ENCODE data around the gene TTLL5.

Gene TTLL5

DNA sequence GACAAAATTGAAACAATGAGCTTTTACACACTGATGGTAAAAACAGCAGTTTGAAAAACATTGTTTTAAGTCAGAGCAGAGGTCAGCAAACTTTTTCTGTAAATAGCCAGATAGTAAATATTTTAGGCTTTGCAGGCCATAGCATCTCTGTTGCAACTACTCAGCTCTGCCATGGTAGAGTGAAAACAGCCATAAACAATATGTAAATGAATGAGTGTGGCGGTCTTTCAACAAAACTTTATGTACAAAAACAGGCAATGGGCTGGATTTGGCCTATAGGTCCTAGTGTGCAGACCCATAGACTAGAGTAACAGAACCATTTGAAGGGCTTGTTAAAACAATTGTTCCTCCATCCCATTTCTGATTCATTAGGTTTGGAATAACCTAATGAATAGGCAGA, 205.9 kb downstream of the TTLL5 start:
- ATAC-seq: no peak
- TF ChIP-seq CSDC2 (CRISPR knock-in tag; IDR thresholded peaks at IDR 0.05): no peak
- no peak for TF ChIP-seq ZNF70 (CRISPR knock-in tag; IDR thresholded peaks at IDR 0.05)
- no peak for TF ChIP-seq ESRRG (CRISPR knock-in tag; IDR thresholded peaks at IDR 0.05)
- no peak for TF ChIP-seq ZFP30 (CRISPR knock-in tag; IDR thresholded peaks at IDR 0.05)
- TF ChIP-seq TOX (CRISPR knock-in tag; IDR thresholded peaks at IDR 0.05; ENCODE audit: borderline replicate concordance): no peak

DNA sequence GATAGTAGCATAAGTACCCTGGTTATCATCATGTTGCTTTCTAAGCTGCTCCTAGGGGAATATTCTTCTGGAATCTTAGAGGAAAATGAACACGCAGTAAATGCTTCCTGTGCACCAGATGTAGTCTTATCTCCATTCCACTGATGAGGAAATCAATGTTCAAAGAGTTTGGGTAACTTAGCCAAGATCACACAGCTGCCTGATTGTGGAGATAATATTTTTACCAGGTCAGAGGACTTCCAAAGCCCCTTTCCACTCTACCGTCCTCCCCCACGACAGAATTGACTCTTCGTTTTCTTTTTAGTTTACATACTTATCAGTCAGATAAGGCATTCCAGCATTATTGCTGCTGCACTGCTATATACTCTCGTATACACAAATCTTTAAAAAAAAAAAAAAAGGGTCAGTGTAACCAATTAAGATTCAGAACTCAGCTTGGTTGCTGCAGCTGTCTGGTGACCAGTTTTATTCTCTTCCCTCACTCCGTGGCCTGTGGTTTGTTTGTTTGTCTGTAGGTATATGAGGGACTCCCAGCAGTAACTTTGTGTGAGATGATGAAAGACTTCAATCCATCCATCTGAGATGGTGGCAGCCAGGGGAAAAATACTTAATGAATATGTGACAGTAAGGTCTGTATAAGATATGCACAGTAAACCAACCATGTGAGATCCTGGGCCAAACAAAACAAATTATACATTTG, 210.3 kb downstream of the TTLL5 start:
- ATAC-seq: no peak
- TF ChIP-seq TOX (CRISPR knock-in tag; IDR thresholded peaks at IDR 0.05; ENCODE audit: borderline replicate concordance) (no peak), ZC3H10 (CRISPR knock-in tag; IDR thresholded peaks at IDR 0.05) (no peak), OSR1 (CRISPR knock-in tag; IDR thresholded peaks at IDR 0.05) (no peak), TCF4 (CRISPR knock-in tag; IDR thresholded peaks at IDR 0.05; ENCODE audit: borderline replicate concordance) (peak; percentile 60; the same call in 1 of the 2 replicates)

DNA sequence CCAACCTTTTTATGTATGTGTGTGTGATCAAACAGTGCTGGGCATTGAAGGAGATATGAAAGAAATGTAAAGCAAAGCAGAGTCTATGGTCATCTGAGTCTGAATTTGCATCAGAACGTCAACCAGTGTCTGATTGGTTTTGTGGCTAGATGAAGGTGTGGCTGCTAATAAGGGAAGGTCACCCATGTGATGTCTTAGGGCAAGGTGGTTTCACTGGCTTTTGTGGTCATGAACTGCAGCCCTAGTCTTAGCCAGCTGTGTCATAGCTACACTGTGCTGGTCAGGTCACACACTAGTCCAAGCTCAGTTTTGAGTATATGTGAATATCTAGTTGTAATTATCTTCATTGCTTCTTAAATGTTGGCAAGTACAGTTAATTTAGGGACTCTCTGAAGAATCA, 214.9 kb downstream of the TTLL5 start:
- TF ChIP-seq CSDC2 (CRISPR knock-in tag; IDR thresholded peaks at IDR 0.05) (no peak), RARB (CRISPR knock-in tag; IDR thresholded peaks at IDR 0.05) (no peak), GLIS3 (CRISPR knock-in tag; IDR thresholded peaks at IDR 0.05) (no peak)
- TF ChIP-seq, protein P1, sequence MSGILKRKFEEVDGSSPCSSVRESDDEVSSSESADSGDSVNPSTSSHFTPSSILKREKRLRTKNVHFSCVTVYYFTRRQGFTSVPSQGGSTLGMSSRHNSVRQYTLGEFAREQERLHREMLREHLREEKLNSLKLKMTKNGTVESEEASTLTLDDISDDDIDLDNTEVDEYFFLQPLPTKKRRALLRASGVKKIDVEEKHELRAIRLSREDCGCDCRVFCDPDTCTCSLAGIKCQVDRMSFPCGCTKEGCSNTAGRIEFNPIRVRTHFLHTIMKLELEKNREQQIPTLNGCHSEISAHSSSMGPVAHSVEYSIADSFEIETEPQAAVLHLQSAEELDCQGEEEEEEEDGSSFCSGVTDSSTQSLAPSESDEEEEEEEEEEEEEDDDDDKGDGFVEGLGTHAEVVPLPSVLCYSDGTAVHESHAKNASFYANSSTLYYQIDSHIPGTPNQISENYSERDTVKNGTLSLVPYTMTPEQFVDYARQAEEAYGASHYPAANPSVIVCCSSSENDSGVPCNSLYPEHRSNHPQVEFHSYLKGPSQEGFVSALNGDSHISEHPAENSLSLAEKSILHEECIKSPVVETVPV (CRISPR knock-in tag; IDR thresholded peaks at IDR 0.05): no peak
- ATAC-seq: no peak

DNA sequence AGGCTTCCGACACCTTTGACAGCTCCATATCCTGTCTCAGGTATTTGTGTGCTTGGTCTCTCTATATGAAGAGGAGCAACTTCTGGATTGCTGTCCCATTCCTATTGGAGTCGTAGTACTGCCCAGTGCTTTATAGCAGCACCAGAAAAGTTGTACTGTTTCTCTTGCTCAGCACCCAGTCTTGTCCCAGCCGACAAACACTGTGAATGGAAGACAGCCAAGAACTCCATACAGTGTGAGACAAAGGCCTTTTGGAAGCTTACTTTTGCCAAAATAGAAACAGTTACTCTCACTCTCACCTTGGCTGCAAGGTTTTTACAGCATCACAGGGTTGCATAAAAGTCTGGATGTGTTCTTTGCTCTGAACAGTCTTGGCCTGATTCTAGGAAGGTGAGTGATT, 215.5 kb downstream of the TTLL5 start:
- ATAC-seq: no peak
- TF ChIP-seq CSDC2 (CRISPR knock-in tag; IDR thresholded peaks at IDR 0.05) (no peak), TCF4 (CRISPR knock-in tag; IDR thresholded peaks at IDR 0.05; ENCODE audit: borderline replicate concordance) (no peak), TOX (CRISPR knock-in tag; IDR thresholded peaks at IDR 0.05; ENCODE audit: borderline replicate concordance) (no peak), RARB (CRISPR knock-in tag; IDR thresholded peaks at IDR 0.05) (no peak), ESRRG (CRISPR knock-in tag; IDR thresholded peaks at IDR 0.05) (no peak), GLIS3 (CRISPR knock-in tag; IDR thresholded peaks at IDR 0.05) (no peak), ZFP30 (CRISPR knock-in tag; IDR thresholded peaks at IDR 0.05) (no peak)
- TF ChIP-seq, protein P2, sequence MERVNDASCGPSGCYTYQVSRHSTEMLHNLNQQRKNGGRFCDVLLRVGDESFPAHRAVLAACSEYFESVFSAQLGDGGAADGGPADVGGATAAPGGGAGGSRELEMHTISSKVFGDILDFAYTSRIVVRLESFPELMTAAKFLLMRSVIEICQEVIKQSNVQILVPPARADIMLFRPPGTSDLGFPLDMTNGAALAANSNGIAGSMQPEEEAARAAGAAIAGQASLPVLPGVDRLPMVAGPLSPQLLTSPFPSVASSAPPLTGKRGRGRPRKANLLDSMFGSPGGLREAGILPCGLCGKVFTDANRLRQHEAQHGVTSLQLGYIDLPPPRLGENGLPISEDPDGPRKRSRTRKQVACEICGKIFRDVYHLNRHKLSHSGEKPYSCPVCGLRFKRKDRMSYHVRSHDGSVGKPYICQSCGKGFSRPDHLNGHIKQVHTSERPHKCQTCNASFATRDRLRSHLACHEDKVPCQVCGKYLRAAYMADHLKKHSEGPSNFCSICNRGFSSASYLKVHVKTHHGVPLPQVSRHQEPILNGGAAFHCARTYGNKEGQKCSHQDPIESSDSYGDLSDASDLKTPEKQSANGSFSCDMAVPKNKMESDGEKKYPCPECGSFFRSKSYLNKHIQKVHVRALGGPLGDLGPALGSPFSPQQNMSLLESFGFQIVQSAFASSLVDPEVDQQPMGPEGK (CRISPR knock-in tag; IDR thresholded peaks at IDR 0.05; ENCODE audit: borderline replicate concordance): no peak

DNA sequence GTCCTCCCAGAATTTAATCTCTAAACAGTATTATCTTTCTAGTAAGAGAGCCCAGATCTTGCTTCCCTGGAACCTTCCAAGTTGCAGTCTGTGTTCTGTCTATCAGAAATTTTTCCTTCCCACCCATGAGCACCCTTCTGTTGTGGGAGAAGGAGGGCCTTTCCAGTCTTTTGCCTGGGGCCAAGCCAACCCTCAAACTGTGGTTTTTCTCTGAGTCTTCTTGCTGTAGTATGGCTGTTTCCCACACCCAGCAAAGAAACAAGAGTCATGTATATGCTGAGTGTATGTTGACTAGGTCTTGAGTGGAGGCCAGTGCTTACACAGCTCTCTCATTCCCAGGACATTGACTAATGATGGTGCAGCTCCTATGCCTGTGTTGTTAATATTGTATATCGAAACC, 216.2 kb downstream of the TTLL5 start:
- TF ChIP-seq, protein P3, sequence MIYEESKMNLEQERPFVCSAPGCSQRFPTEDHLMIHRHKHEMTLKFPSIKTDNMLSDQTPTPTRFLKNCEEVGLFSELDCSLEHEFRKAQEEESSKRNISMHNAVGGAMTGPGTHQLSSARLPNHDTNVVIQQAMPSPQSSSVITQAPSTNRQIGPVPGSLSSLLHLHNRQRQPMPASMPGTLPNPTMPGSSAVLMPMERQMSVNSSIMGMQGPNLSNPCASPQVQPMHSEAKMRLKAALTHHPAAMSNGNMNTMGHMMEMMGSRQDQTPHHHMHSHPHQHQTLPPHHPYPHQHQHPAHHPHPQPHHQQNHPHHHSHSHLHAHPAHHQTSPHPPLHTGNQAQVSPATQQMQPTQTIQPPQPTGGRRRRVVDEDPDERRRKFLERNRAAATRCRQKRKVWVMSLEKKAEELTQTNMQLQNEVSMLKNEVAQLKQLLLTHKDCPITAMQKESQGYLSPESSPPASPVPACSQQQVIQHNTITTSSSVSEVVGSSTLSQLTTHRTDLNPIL (CRISPR knock-in tag; IDR thresholded peaks at IDR 0.05; ENCODE audit: low read depth): no peak
- TF ChIP-seq ZNF8 (CRISPR knock-in tag; IDR thresholded peaks at IDR 0.05) (no peak), SNAI2 (CRISPR knock-in tag; IDR thresholded peaks at IDR 0.05) (no peak), OSR1 (CRISPR knock-in tag; IDR thresholded peaks at IDR 0.05) (no peak), ZFP30 (CRISPR knock-in tag; IDR thresholded peaks at IDR 0.05) (no peak), TOX (CRISPR knock-in tag; IDR thresholded peaks at IDR 0.05; ENCODE audit: borderline replicate concordance) (no peak), ZC3H10 (CRISPR knock-in tag; IDR thresholded peaks at IDR 0.05) (no peak), GLIS3 (CRISPR knock-in tag; IDR thresholded peaks at IDR 0.05) (no peak), ZFP3 (CRISPR knock-in tag; IDR thresholded peaks at IDR 0.05) (no peak), ZNF565 (CRISPR knock-in tag; conservative IDR thresholded peaks at IDR 0.05; ENCODE audit: low read depth) (no peak), BACH2 (CRISPR knock-in tag; IDR thresholded peaks at IDR 0.05; ENCODE audit: borderline replicate concordance) (no peak), RARB (CRISPR knock-in tag; IDR thresholded peaks at IDR 0.05) (no peak), TCF4 (CRISPR knock-in tag; IDR thresholded peaks at IDR 0.05; ENCODE audit: borderline replicate concordance) (no peak), PPARA (CRISPR knock-in tag; IDR thresholded peaks at IDR 0.05; ENCODE audit: borderline replicate concordance) (no peak)
- TF ChIP-seq, protein P1 (CRISPR knock-in tag; IDR thresholded peaks at IDR 0.05): no peak
- TF ChIP-seq, protein P2 (CRISPR knock-in tag; IDR thresholded peaks at IDR 0.05; ENCODE audit: borderline replicate concordance): no peak
- TF ChIP-seq, protein P4, sequence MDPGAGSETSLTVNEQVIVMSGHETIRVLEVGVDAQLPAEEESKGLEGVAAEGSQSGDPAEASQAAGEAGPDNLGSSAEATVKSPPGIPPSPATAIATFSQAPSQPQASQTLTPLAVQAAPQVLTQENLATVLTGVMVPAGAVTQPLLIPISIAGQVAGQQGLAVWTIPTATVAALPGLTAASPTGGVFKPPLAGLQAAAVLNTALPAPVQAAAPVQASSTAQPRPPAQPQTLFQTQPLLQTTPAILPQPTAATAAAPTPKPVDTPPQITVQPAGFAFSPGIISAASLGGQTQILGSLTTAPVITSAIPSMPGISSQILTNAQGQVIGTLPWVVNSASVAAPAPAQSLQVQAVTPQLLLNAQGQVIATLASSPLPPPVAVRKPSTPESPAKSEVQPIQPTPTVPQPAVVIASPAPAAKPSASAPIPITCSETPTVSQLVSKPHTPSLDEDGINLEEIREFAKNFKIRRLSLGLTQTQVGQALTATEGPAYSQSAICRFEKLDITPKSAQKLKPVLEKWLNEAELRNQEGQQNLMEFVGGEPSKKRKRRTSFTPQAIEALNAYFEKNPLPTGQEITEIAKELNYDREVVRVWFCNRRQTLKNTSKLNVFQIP (CRISPR knock-in tag; IDR thresholded peaks at IDR 0.05; ENCODE audit: borderline replicate concordance, low read depth): no peak
- ATAC-seq: peak; percentile 58

All from SK-N-SH treated with all-trans-retinoic acid at 6 μM for 48 hours (cell line).